DOHH2 (cell line): Measurements from ENCODE around the gene PTPN5.

Experiments
- H3F3A ChIP-seq: fragments of 200-600 bp; sonication (generic), shearing (Covaris generic); 2 replicates; pipeline ENCODE4 v1.6.0; 2016; ENCODE audit warnings: antibody characterized with exemption, mild to moderate bottlenecking; ENCODE audit not compliant: control insufficient read depth, insufficient read depth
- H3K27ac ChIP-seq: fragments of 200-600 bp; sonication (generic); 2 replicates; pipeline ENCODE4 v1.5.1; 2014; ENCODE audit warnings: low read depth, mild to moderate bottlenecking, low read length, moderate library complexity
- H3K27me3 ChIP-seq: fragments of 200-600 bp; sonication (generic); 2 replicates; pipeline ENCODE4 v1.6.1; 2014; ENCODE audit warnings: mild to moderate bottlenecking, low read length, mixed read lengths; ENCODE audit not compliant: control insufficient read depth
- H3K36me3 ChIP-seq: fragments of 200-600 bp; sonication (generic); 2 replicates; pipeline ENCODE4 v1.6.1; 2014; ENCODE audit warnings: mild to moderate bottlenecking, low read length, moderate library complexity, mixed read lengths; ENCODE audit not compliant: control insufficient read depth
- H3K4me1 ChIP-seq: fragments of 200-600 bp; sonication (generic); 2 replicates; pipeline ENCODE4 v1.6.1; 2014; ENCODE audit warnings: mild to moderate bottlenecking, low read length, mixed read lengths; ENCODE audit not compliant: control insufficient read depth
- H3K4me2 ChIP-seq: fragments of 200-600 bp; sonication (generic); 2 replicates; pipeline ENCODE4 v1.6.0; 2014; ENCODE audit warnings: mild to moderate bottlenecking, low read length, moderate library complexity
- H3K4me3 ChIP-seq: fragments of 200-600 bp; sonication (generic); 2 replicates; pipeline ENCODE4 v1.5.1; 2014; ENCODE audit warnings: mild to moderate bottlenecking, low read length, mixed read lengths
- H3K79me2 ChIP-seq: fragments of 200-600 bp; sonication (generic); 2 replicates; pipeline ENCODE4 v1.6.1; 2014; ENCODE audit warnings: mild to moderate bottlenecking, low read length, mixed read lengths; ENCODE audit not compliant: control insufficient read depth
- H3K9me2 ChIP-seq: fragments of 200-600 bp; sonication (generic); replicated peaks from 2 replicates; pipeline ENCODE4 v1.6.1; 2014; ENCODE audit warnings: mild to moderate bottlenecking, low read length, mixed read lengths; ENCODE audit not compliant: control insufficient read depth
- H3K9me3 ChIP-seq: fragments of 200-600 bp; sonication (generic); 2 replicates; pipeline ENCODE4 v1.6.1; 2014; ENCODE audit warnings: antibody characterized with exemption, low read length, mixed read lengths; ENCODE audit not compliant: control insufficient read depth, insufficient read depth
- H4K20me1 ChIP-seq: fragments of 200-600 bp; sonication (generic); 2 replicates; pipeline ENCODE4 v1.6.0; 2014; ENCODE audit warnings: low read depth, mild to moderate bottlenecking, antibody characterized with exemption, low read length, moderate library complexity; ENCODE audit not compliant: control insufficient read depth, insufficient read depth
- CTCF ChIP-seq: fragments of 200-600 bp; sonication (generic); IDR thresholded peaks from one replicate; pipeline ENCODE4 v1.5.1; 2014; ENCODE audit warnings: antibody characterized with exemption, mild to moderate bottlenecking, low read depth, low read length; ENCODE audit not compliant: poor library complexity, severe bottlenecking
- EZH2phosphoT487 ChIP-seq: fragments of 200-600 bp; sonication (generic); IDR thresholded peaks from 2 replicates; pipeline ENCODE4 v1.6.1; 2017; ENCODE audit warnings: borderline replicate concordance, mild to moderate bottlenecking, antibody characterized with exemption, low read length, moderate library complexity, mixed read lengths

The PTPN5 gene

GRCh38 chr11:18699848-18700261 lies 91.7 kb downstream of the PTPN5 start:
- H3K27me3 ChIP-seq: peaks cover 32% of the 10 kb centered on the region
- H4K20me1 ChIP-seq: no peaks in the 10 kb centered on the region
- no peaks in the 10 kb centered on the region for H3K9me3 ChIP-seq
- H3K9me2 ChIP-seq: no peaks in the 10 kb centered on the region
- no peak overlapping the region for H3K27ac ChIP-seq
- no peak overlapping the region for H3K4me3 ChIP-seq
- H3K79me2 ChIP-seq: no peaks in the 10 kb centered on the region
- H3K4me2 ChIP-seq: peak overlapping the region; percentile 83; the same call in 1 of the 2 replicates
- H3K36me3 ChIP-seq: no peaks in the 10 kb centered on the region
- no peaks in the 10 kb centered on the region for H3F3A ChIP-seq
- no peak for TF ChIP-seq CTCF
- no peak for TF ChIP-seq EZH2phosphoT487
- H3K4me1 ChIP-seq: peaks cover 11% of the 10 kb centered on the region

- Histone ChIP-seq H3K79me2 (no peaks in the 10 kb centered on the region), H3K9me2 (no peaks in the 10 kb centered on the region), H3K27me3 (peaks cover 32% of the 10 kb centered on the region), H4K20me1 (no peaks in the 10 kb centered on the region), H3K9me3 (no peaks in the 10 kb centered on the region), H3K4me2 (peak overlapping the region; percentile 83), H3K27ac (no peak overlapping the region), H3K4me1 (peaks cover 14% of the 10 kb centered on the region), H3K4me3 (peak overlapping the region; percentile 79), H3K36me3 (no peaks in the 10 kb centered on the region), H3F3A (no peaks in the 10 kb centered on the region)
- TF ChIP-seq EZH2phosphoT487 (no peak), CTCF (no peak)
Measured at GRCh38 chr11:18699269-18699596, 92.4 kb downstream of the PTPN5 start.

GRCh38 chr11:18698341-18699268 lies 93.0 kb downstream of the PTPN5 start, which contains the start of gene TMEM86A:
Gene TMEM86A, plus strand, starts transcription at chr11:18698779. Its CDS starts 108 bp downstream, at chr11:18698887.
- Histone ChIP-seq H3K4me3 (peak within 1 kb of the TSS; percentile 79), H4K20me1 (no peaks in the 10 kb centered on the region), H3K36me3 (no peaks in the 10 kb centered on the region), H3K27ac (no peak within 1 kb of the TSS), H3K79me2 (no peaks in the 10 kb centered on the region), H3K4me2 (peak within 1 kb of the TSS; percentile 83), H3K27me3 (peaks cover 32% of the 10 kb centered on the region), H3K4me1 (peaks cover 15% of the 10 kb centered on the region), H3K9me3 (no peaks in the 10 kb centered on the region), H3F3A (no peaks in the 10 kb centered on the region), H3K9me2 (no peaks in the 10 kb centered on the region)
- TF ChIP-seq EZH2phosphoT487: no peak
- TF ChIP-seq CTCF: no peak
